ENCODE data around the gene HINT1. TPM values are rescaled to one million over a fixed set of nuclear protein-coding genes. Genes with fewer than 3 reads are reported as not detected.

HINT1 gene
- polyA plus RNA-seq, 1 donor from 2014 or later: 706 TPM

- Histone ChIP-seq H3K27me3 (ENCODE audit: insufficient read depth, low read depth, low read length) (no peaks in the 10 kb centered on the region), H3K4me2 (ENCODE audit: low read length) (no peak overlapping the region), H4K20me1 (ENCODE audit: insufficient read depth) (no peaks in the 10 kb centered on the region), H3K9ac (ENCODE audit: low read length) (no peak overlapping the region), H2AFZ (ENCODE audit: low read depth, low read length) (no peak overlapping the region), H3K36me3 (ENCODE audit: insufficient read depth, low read length) (peaks cover 13% of the 10 kb centered on the region), H3K79me2 (replicated peaks; ENCODE audit: insufficient read depth, low read length) (peaks cover 10% of the 10 kb centered on the region), H3K9me2 (ENCODE audit: insufficient read depth, low read length) (no peaks in the 10 kb centered on the region), H3F3A (ENCODE audit: insufficient read depth, low read length, poor library complexity, severe bottlenecking) (no peaks in the 10 kb centered on the region), H3K27ac (ENCODE audit: low read length) (no peak overlapping the region), H3K4me3 (ENCODE audit: low read length) (no peak overlapping the region), H3K9me3 (ENCODE audit: low read length) (no peaks in the 10 kb centered on the region)
- TF ChIP-seq EP300 (conservative IDR thresholded peaks at IDR 0.05; ENCODE audit: poor library complexity, severe bottlenecking) (no peak), MXI1 (conservative IDR thresholded peaks at IDR 0.05; ENCODE audit: poor library complexity, severe bottlenecking) (no peak), RAD21 (conservative IDR thresholded peaks at IDR 0.05) (no peak), CTCF (IDR thresholded peaks at IDR 0.05; ENCODE audit: poor library complexity, severe bottlenecking) (no peak), EZH2 (IDR thresholded peaks at IDR 0.05; ENCODE audit: borderline replicate concordance, insufficient read depth, low read length, poor library complexity, severe bottlenecking) (no peak), REST (IDR thresholded peaks at IDR 0.05; ENCODE audit: borderline replicate concordance) (no peak), TAF1 (IDR thresholded peaks at IDR 0.05; ENCODE audit: low read depth) (no peak), SMC3 (conservative IDR thresholded peaks at IDR 0.05; ENCODE audit: poor library complexity) (no peak), POLR2AphosphoS5 (IDR thresholded peaks at IDR 0.05) (no peak)
Measured at GRCh38 chr5:131156957-131157356, 8.1 kb downstream of the HINT1 start.

- Histone ChIP-seq H2AFZ (ENCODE audit: low read depth, low read length) (no peak overlapping the region), H3F3A (ENCODE audit: insufficient read depth, low read length, poor library complexity, severe bottlenecking) (no peaks in the 10 kb centered on the region), H3K9ac (ENCODE audit: low read length) (no peak overlapping the region), H4K20me1 (ENCODE audit: insufficient read depth) (no peaks in the 10 kb centered on the region), H3K27ac (ENCODE audit: low read length) (no peak overlapping the region), H3K36me3 (ENCODE audit: insufficient read depth, low read length) (peaks cover 13% of the 10 kb centered on the region), H3K9me2 (ENCODE audit: insufficient read depth, low read length) (no peaks in the 10 kb centered on the region), H3K4me3 (ENCODE audit: low read length) (no peak overlapping the region), H3K4me2 (ENCODE audit: low read length) (no peak overlapping the region), H3K79me2 (replicated peaks; ENCODE audit: insufficient read depth, low read length) (peaks cover 6% of the 10 kb centered on the region), H3K9me3 (ENCODE audit: low read length) (no peaks in the 10 kb centered on the region), H3K27me3 (ENCODE audit: insufficient read depth, low read depth, low read length) (no peaks in the 10 kb centered on the region)
- TF ChIP-seq REST (IDR thresholded peaks at IDR 0.05; ENCODE audit: borderline replicate concordance) (no peak), POLR2AphosphoS5 (IDR thresholded peaks at IDR 0.05) (no peak), EP300 (conservative IDR thresholded peaks at IDR 0.05; ENCODE audit: poor library complexity, severe bottlenecking) (no peak), EZH2 (IDR thresholded peaks at IDR 0.05; ENCODE audit: borderline replicate concordance, insufficient read depth, low read length, poor library complexity, severe bottlenecking) (no peak), MXI1 (conservative IDR thresholded peaks at IDR 0.05; ENCODE audit: poor library complexity, severe bottlenecking) (no peak), SMC3 (conservative IDR thresholded peaks at IDR 0.05; ENCODE audit: poor library complexity) (no peak), RAD21 (conservative IDR thresholded peaks at IDR 0.05) (no peak), TAF1 (IDR thresholded peaks at IDR 0.05; ENCODE audit: low read depth) (no peak), CTCF (IDR thresholded peaks at IDR 0.05; ENCODE audit: poor library complexity, severe bottlenecking) (no peak)
Measured at GRCh38 chr5:131156385-131156784, 8.7 kb downstream of the HINT1 start.
